ENCODE results near the gene VPS16. TPM values are rescaled to one million over a fixed set of nuclear protein-coding genes. Genes with fewer than 3 reads are reported as not detected.
A peak's percentile ranks its signal among the peaks of the same experiment; 100 is the strongest.

The VPS16 gene
- total and polyA plus RNA-seq, 10 donors: 32.0 to 104 (median 44.5) TPM

- H3K36me3 ChIP-seq: peaks cover 0 to 52% (median 39%) of the 10 kb centered on the region in 6 donors
- TF ChIP-seq POLR2AphosphoS5 (IDR thresholded peaks at IDR 0.05) (no peak), POLR2A (IDR thresholded peaks at IDR 0.05) (no peak), CTCF (IDR thresholded peaks at IDR 0.05 in 8 of 11, conservative IDR thresholded peaks at IDR 0.05 in 3 of 11) (no peak)
- no peaks in the 10 kb centered on the region for H3K9me3 ChIP-seq
- WGBS, 5 donors: 47 to 67% (median 55%) methylated on average over 12 of the region's 12 CpGs
- DNase-seq: no peak
- H3K27me3 ChIP-seq (replicated peaks in 1 of 7): peaks cover 0 to 9% (median 0%) of the 10 kb centered on the region in 7 donors
- peaks cover 0 to 56% (median 29%) of the 10 kb centered on the region in 6 donors for H3K4me1 ChIP-seq
- intact Hi-C loops (cut with DNase I; ENCODE audit: low total_unique reads): no loop called here
- H3K27ac ChIP-seq: peak overlapping the region in 2 of 8 donors; percentile 23 to 86
- no peak overlapping the region for H3K4me3 ChIP-seq
Measured at GRCh38 chr20:2867081-2867864, 26.7 kb downstream of the VPS16 start.

GRCh38 chr20:2869381-2869780 lies 28.8 kb downstream of the VPS16 start:
- Histone ChIP-seq H3K9me3 (no peaks in the 10 kb centered on the region), H3K4me3 (no peak overlapping the region), H3K27ac (no peak overlapping the region), H3K4me1 (peaks cover under 1 to 71% (median 40%) of the 10 kb centered on the region in 6 donors), H3K36me3 (peaks cover 0 to 31% (median 20%) of the 10 kb centered on the region in 6 donors), H3K27me3 (replicated peaks in 1 of 7) (peaks cover 0 to 14% (median 0%) of the 10 kb centered on the region in 7 donors)
- no peak for DNase-seq
- WGBS, 5 donors: 94 to 100% (median 96%) methylated on average over 3 of the region's 3 CpGs
- no peak for TF ChIP-seq POLR2A (IDR thresholded peaks at IDR 0.05)
- intact Hi-C loops (cut with DNase I; ENCODE audit: low total_unique reads): no loop called here

- intact Hi-C loops (cut with DNase I; ENCODE audit: low total_unique reads): loop anchor here (10.0 kb wide), 1 partner anchor 124 kb away; no protein-coding TSS in a partner anchor
- Histone ChIP-seq H3K9me3 (no peaks in the 10 kb centered on the region), H3K4me3 (no peak overlapping the region), H3K27me3 (replicated peaks in 1 of 7) (peaks cover 0 to 14% (median 0%) of the 10 kb centered on the region in 7 donors), H3K36me3 (peaks cover 0 to 14% (median 7%) of the 10 kb centered on the region in 6 donors), H3K4me1 (peaks cover 8 to 72% (median 57%) of the 10 kb centered on the region in 6 donors), H3K27ac (no peak overlapping the region)
- TF ChIP-seq POLR2AphosphoS5 (IDR thresholded peaks at IDR 0.05) (no peak), POLR2A (IDR thresholded peaks at IDR 0.05) (no peak), CTCF (IDR thresholded peaks at IDR 0.05 in 8 of 11, conservative IDR thresholded peaks at IDR 0.05 in 3 of 11) (no peak)
- no peak for DNase-seq
- WGBS, 5 donors: 43 to 71% (median 57%) methylated on average over 2 of the region's 2 CpGs
Measured at GRCh38 chr20:2871111-2871465, 30.5 kb downstream of the VPS16 start.

GRCh38 chr20:2871661-2872458 lies 31.3 kb downstream of the VPS16 start:
- intact Hi-C loops (cut with DNase I; ENCODE audit: low total_unique reads): loop anchor here (10.0 kb wide), 1 partner anchor 123 kb away; no protein-coding TSS in a partner anchor
- peaks cover 0 to 7% (median under 1%) of the 10 kb centered on the region in 6 donors for H3K36me3 ChIP-seq
- peaks cover 8 to 74% (median 59%) of the 10 kb centered on the region in 6 donors for H3K4me1 ChIP-seq
- peaks cover 0 to 14% (median 0%) of the 10 kb centered on the region in 7 donors for H3K27me3 ChIP-seq (replicated peaks in 1 of 7)
- DNase-seq: no peak
- TF ChIP-seq POLR2AphosphoS5 (IDR thresholded peaks at IDR 0.05): no peak
- TF ChIP-seq CTCF (IDR thresholded peaks at IDR 0.05 in 8 of 11, conservative IDR thresholded peaks at IDR 0.05 in 3 of 11): no peak
- no peak for TF ChIP-seq POLR2A (IDR thresholded peaks at IDR 0.05)
- H3K9me3 ChIP-seq: no peaks in the 10 kb centered on the region
- peak overlapping the region; percentile 81 to 95 (median 92) for H3K4me3 ChIP-seq
- 22 to 37% (median 25%) methylated on average over 24 to 34 of the region's 34 CpGs for WGBS, 5 donors
- peak overlapping the region in 3 of 8 donors; percentile 91 to 94 (median 93) for H3K27ac ChIP-seq

Measured in spleen (tissue), 11 donors.